ENCODE measurements around the gene ZFP36.

DNA sequence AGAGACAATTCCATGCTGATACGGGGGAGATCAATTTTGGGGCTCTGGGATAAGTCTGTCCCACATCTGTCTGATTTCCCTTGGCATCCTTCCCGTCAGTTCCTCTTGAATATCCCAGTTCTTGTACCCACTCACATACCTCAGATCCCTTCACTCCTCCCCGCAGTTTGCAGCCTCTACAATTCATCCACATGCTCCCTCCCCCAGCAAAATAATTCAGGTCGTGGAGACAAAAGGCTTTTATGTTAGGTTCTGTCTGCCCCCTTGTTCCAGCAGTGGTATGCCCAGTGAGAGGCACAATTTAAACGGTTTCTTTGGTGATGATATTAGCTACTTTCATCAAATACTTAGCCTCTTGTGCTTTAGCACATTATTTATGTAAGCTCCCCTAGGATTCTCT, 19.5 kb downstream of the ZFP36 start:
- TF ChIP-seq, protein P1, sequence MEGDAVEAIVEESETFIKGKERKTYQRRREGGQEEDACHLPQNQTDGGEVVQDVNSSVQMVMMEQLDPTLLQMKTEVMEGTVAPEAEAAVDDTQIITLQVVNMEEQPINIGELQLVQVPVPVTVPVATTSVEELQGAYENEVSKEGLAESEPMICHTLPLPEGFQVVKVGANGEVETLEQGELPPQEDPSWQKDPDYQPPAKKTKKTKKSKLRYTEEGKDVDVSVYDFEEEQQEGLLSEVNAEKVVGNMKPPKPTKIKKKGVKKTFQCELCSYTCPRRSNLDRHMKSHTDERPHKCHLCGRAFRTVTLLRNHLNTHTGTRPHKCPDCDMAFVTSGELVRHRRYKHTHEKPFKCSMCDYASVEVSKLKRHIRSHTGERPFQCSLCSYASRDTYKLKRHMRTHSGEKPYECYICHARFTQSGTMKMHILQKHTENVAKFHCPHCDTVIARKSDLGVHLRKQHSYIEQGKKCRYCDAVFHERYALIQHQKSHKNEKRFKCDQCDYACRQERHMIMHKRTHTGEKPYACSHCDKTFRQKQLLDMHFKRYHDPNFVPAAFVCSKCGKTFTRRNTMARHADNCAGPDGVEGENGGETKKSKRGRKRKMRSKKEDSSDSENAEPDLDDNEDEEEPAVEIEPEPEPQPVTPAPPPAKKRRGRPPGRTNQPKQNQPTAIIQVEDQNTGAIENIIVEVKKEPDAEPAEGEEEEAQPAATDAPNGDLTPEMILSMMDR (IDR thresholded peaks at IDR 0.05), result no peak
- TF ChIP-seq POLR2AphosphoS5 (IDR thresholded peaks at IDR 0.05; ENCODE audit: insufficient read depth in 1 of 2, low read depth in 1 of 2), result no peak
- no peak for TF ChIP-seq POLR2A (IDR thresholded peaks at IDR 0.05)

All from vagina (tissue), 2 donors.